Fibroblast of the aortic adventitia (primary cell): ENCODE data around the gene PPP4R1. TPM values are rescaled to one million over a fixed set of nuclear protein-coding genes. Genes with fewer than 3 reads are reported as not detected.
"Not testable (repeated sequence)": the region's sequence is repeated elsewhere in the genome, so short reads cannot be mapped to it uniquely, and the experiment has no call there.

Source experiments
- DNase-seq: peaks from one replicate; pipeline ENCODE4 v3.0.0-alpha.2; 2010; ENCODE audit warnings: low read depth
- H3K4me3 ChIP-seq: 2 replicates; pipeline ENCODE4 v1.5.1; 2011; ENCODE audit warnings: low read depth, mild to moderate bottlenecking, control low read depth, low read length, moderate library complexity
- total RNA-seq: library from RNA; depleted of rRNA; stranded (reverse); fragments of >200 nt; gene quantifications from 2 replicates; pipeline ENCODE4 v1.2.3, GENCODE V29; 2012; ENCODE audit warnings: low replicate concordance
- TF ChIP-seq, protein P1 (sequence below): IDR thresholded peaks from 2 replicates; pipeline ENCODE4 v1.5.1; 2011; ENCODE audit warnings: mild to moderate bottlenecking, low read length, control low read depth, inconsistent platforms; ENCODE audit not compliant: insufficient read depth

The PPP4R1 gene
- total RNA-seq, 1 donor: 107 TPM

DNA sequence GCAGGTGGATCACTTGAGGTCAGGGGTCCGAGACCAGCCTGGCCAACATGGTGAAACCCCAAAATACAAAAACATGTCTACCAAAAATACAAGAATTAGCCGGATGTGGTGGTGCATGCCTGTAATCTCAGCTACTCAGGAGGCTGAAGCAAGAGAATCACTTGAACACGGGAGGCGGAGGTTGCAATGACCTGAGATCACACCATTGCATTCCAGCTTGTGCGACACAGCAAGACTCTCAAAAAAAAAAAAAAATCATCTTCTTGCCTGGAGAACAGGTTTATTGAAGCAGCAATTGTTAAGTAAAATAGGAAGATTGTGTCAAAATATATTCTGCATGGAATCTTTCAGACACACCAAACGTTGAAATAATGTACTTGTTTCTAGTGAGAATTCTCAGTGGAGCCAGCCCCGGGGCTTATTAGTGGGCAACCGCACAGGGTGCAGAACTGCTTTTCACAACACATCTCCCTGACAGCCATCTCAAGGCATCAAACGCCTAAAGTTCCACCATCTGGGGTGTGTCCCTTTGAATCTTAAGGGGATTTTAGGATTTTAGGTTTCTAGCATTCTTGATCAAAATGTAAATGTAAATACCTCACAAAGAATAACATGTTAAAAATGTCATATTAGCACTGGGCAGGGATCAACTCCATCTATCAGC lies 28.6 kb upstream of the PPP4R1 start:
- TF ChIP-seq, protein P1, sequence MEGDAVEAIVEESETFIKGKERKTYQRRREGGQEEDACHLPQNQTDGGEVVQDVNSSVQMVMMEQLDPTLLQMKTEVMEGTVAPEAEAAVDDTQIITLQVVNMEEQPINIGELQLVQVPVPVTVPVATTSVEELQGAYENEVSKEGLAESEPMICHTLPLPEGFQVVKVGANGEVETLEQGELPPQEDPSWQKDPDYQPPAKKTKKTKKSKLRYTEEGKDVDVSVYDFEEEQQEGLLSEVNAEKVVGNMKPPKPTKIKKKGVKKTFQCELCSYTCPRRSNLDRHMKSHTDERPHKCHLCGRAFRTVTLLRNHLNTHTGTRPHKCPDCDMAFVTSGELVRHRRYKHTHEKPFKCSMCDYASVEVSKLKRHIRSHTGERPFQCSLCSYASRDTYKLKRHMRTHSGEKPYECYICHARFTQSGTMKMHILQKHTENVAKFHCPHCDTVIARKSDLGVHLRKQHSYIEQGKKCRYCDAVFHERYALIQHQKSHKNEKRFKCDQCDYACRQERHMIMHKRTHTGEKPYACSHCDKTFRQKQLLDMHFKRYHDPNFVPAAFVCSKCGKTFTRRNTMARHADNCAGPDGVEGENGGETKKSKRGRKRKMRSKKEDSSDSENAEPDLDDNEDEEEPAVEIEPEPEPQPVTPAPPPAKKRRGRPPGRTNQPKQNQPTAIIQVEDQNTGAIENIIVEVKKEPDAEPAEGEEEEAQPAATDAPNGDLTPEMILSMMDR: no peak
- no peak overlapping the region for H3K4me3 ChIP-seq
- no peak for DNase-seq

DNA sequence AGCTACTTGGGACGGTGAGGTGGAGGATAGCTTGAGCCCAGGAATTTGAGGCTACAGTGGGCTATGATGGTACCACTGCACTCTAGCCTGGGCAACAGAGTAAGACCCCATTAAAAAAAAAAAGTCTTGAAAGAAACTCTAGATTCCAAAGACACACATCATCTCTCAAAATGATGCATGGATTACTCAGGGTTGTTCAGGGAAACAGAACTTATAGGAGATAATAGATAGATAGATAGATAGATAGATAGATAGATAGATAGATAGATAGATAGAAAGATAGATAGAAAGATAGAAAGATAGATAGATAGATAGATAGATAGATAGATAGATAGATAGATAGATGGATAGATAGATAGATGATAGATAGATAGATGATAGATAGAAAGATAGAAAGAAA lies 26.7 kb upstream of the PPP4R1 start:
- H3K4me3 ChIP-seq, DNase-seq: not testable (repeated sequence)

DNA sequence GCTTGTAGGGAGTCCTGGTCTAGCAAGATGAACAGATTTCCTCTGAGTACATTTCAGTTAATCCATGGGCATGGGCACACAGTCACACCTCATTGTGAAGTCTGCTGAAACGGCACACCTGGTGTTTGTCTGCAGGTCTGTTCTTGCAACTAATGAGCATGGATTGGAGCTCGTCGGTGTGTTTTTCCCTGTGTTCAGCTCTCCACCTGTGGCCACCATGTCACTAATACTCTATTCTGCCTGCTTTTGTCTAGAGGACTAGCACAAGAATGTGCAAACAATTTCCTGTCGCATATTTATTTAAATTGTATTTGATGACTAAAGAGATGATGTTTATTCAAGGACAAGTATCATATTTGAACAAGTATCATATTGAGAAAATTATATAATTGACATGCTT lies 24.5 kb upstream of the PPP4R1 start:
- TF ChIP-seq, protein P1: no peak
- H3K4me3 ChIP-seq: no peak overlapping the region
- DNase-seq: no peak

DNA sequence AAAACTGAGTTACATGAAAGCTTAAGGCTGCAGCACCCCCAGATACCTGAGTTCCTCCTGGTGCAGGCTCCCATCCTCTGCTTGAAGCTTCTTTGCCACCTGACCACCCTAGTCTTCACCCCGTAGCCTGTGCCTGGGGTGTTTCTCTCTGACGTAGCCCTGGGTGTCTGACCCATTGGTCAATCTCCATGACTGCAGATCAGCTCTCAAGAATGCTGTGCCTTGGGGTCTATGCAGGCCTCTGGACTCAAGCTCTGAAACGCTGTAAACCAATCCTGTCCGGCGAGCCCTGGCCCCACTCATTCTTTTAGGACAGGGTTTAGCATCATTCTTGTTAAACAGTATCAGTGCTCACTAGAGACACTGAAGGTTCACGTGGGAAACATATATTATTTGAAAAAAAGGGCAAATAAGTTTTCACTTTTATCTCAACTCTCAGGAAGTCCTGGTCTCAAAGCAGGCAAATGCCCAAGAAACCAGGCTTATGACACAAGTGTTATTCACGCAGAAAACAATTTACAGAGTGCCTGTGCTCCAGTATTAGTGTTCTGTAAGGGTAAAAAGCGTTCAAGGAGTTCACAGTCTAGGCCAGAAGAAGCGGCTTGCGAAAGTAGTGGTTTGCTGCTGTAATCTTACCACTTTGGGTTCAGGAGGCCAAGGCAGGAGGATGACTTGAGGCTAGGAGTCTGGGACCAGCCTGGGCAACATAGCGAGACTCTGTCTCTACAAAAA lies 22.8 kb upstream of the PPP4R1 start:
- H3K4me3 ChIP-seq: no peak overlapping the region
- TF ChIP-seq, protein P1: no peak
- DNase-seq: peak; percentile 68

DNA sequence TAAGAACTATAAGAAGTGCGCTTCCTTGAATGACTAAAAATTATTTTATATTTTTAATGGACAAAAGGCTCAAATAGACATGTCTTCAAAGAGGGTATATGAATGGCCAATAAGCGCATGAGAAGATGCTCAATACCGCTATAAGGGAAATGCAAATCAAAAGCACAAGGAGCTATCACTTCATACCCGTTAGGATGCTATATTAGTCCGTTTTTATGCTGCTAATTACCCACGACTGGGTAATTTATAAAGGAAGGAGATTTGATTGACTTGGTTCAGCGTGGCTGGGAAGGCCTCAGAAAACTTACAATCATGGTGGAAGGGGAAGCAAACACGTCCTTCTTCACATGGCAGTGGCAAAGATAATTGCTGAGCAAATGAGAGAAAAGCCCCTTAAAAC lies 20.5 kb upstream of the PPP4R1 start:
- TF ChIP-seq, protein P1: no peak
- no peak overlapping the region for H3K4me3 ChIP-seq
- no peak for DNase-seq

DNA sequence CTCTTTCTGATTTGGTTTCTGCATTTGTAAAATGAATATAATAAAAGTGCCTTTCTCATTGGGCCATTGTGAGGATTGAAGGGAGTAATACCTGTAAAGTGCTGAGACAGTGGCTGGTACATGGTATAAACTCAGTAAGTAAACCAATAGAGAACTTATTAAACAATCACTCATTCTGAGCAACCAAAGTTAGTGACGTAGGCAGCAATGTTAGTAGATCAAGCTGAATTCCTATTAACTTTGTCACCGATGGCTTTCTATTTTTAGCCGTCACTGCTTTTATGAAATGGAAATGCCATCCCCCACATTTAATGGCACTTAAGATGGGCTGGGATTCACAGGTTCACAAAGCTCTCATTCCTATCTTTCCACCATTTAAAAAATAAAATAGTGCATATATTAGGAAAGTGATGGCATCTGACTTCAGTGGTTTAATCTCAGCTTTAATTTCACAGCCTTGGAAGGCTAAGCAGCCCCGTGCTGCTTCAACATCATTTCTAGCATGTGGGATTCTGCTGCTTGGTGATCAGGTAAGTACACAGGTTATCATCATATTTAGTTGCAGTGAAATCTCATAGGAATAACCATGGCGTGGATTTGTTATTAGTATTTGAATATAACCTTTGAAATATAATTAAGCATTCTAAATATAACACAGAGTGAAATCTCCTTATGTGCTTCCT lies 17.6 kb upstream of the PPP4R1 start:
- DNase-seq: peak; percentile 91
- TF ChIP-seq, protein P1: no peak
- H3K4me3 ChIP-seq: no peak overlapping the region

DNA sequence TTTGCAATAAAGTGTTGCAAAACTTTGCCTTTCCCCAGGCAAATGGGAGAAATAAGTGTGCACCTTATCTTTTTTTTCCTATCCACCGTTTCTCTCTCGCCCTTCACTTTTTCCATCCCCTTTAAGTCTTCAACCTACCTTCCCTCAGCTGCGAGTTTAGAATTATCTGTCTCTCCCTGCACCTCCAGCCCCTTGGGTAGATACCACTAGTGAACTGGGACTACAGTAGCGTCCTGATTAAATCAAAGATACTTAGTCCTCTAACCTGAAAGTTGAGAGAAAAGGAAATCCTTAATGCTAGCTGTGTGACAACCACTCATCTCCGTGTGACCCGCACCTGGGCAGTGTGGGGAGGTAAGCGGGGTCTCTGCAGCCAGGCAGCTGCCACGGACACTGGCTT lies 16.1 kb upstream of the PPP4R1 start:
- no peak overlapping the region for H3K4me3 ChIP-seq
- no peak for DNase-seq
- TF ChIP-seq, protein P1: no peak
